Esophagus muscularis mucosa (tissue), 4 donors: ENCODE results near the gene GJC2. TPM values are rescaled to one million over a fixed set of nuclear protein-coding genes. Genes with fewer than 3 reads are reported as not detected.

Experiments used
- DNase-seq: peaks from one replicate; pipeline ENCODE4 v3.0.0-alpha.2; 2017; ENCODE audit errors: extremely low spot score
- H3K27ac ChIP-seq, 4 donors: fragments of 200-600 bp; sonication (generic); replicated peaks in 1 of 4; 1 replicate in 3 of 4; 2 replicates in 1 of 4; pipeline ENCODE4 v1.5.1; 2016 to 2019; ENCODE audit warnings: mild to moderate bottlenecking in 1 of 4
- H3K27me3 ChIP-seq, 4 donors: fragments of 200-600 bp; sonication (generic); one replicate each; pipeline versions ENCODE4 v1.5.1 to v1.6.0; 2016 to 2019
- H3K36me3 ChIP-seq, 4 donors: fragments of 200-600 bp; sonication (generic); one replicate each; pipeline ENCODE4 v1.5.1; 2016 to 2019
- H3K4me1 ChIP-seq, 4 donors: fragments of 200-600 bp; sonication (generic); one replicate each; pipeline ENCODE4 v1.5.1; 2016 to 2019
- H3K4me3 ChIP-seq, 4 donors: fragments of 200-600 bp; sonication (generic); 1 replicate in 2 of 4; 2 replicates in 2 of 4; pipeline ENCODE4 v1.5.1; 2016 to 2019; ENCODE audit warnings: mild to moderate bottlenecking in 4 of 4, moderate library complexity in 1 of 4
- H3K9me3 ChIP-seq, 4 donors: fragments of 200-600 bp; sonication (generic); 1 replicate in 3 of 4; 2 replicates in 1 of 4; pipeline ENCODE4 v1.5.1; 2016 to 2019
- EP300 ChIP-seq: sonication (generic); formaldehyde crosslinking; IDR thresholded peaks from one replicate; pipeline ENCODE4 v1.6.1; 2017; ENCODE audit warnings: antibody characterized with exemption
- POLR2A ChIP-seq: fragments of 450-650 bp; IDR thresholded peaks from one replicate; pipeline ENCODE4 v1.6.1; 2017; ENCODE audit warnings: antibody characterized with exemption, moderate library complexity, mild to moderate bottlenecking, low read depth
- POLR2AphosphoS5 ChIP-seq, 2 donors: sonication (generic); formaldehyde crosslinking; IDR thresholded peaks; one replicate each; pipeline ENCODE4 v1.6.1; 2017; ENCODE audit warnings: antibody characterized with exemption in 2 of 2
- WGBS: methylation state at CpG from one replicate; pipeline ENCODE4 v1.1.5; 2018; 5-methylcytosine and 5-hydroxymethylcytosine counted together
- intact Hi-C: fragments of 100-400 bp; cut with DNase I; formaldehyde crosslinking; loops from one replicate; pipeline ENCODE4 v1.15.1; 2023
- total RNA-seq, 4 donors: library from RNA; depleted of rRNA; stranded (reverse); fragments of >200 nt; gene quantifications; one replicate each; pipeline versions ENCODE4 v1.1.0 to v1.2.1, GENCODE V29; 2016
- TF ChIP-seq, protein P1 (sequence below), 3 experiments: fragments of 200-600 bp in 2 of 3; fragments of 450-650 bp in 1 of 3; sonication (generic) in 2 of 3; IDR thresholded peaks; one replicate each; pipeline ENCODE4 v1.5.1; 2017 to 2019; ENCODE audit warnings: antibody characterized with exemption in 3 of 3, mild to moderate bottlenecking in 2 of 3, moderate library complexity in 1 of 3

Gene GJC2
- total RNA-seq, 4 donors from 2014 or later = 6.0 to 11.3 (median 7.8) TPM

DNA sequence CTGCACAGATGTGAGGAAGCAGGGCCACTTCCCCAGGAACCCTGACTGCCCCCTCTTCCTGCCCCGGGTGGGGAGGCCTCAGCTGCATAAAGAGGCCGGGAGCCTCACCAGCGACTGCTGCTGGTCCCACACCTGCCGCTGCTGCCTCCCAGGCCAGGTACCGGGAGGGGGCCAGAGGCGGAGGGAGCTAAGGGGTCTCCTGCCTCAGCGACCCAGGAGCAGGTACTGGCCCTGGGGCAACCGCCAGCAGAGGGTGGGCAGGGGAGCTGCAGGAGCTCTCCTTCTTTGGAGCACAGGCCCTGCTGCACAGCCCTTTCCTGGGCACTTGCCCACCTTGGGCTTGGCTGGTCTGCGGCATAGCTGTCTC is 6.8 kb downstream of the GJC2 start:
- intact Hi-C loops = no loop called here
- H3K4me1 ChIP-seq = peaks cover 13 to 53% (median 37%) of the 10 kb centered on the region in 4 donors
- WGBS = 72% methylated on average over 7 of the region's 9 CpGs
- H3K27ac ChIP-seq = no peak overlapping the region
- TF ChIP-seq EP300 (no peak), POLR2A (no peak)
- no peak for DNase-seq
- H3K9me3 ChIP-seq = no peaks in the 10 kb centered on the region
- H3K36me3 ChIP-seq = peaks cover 0 to 7% (median 0%) of the 10 kb centered on the region in 4 donors
- peaks cover 0 to 1% (median 0%) of the 10 kb centered on the region in 4 donors for H3K27me3 ChIP-seq
- H3K4me3 ChIP-seq = no peak overlapping the region

DNA sequence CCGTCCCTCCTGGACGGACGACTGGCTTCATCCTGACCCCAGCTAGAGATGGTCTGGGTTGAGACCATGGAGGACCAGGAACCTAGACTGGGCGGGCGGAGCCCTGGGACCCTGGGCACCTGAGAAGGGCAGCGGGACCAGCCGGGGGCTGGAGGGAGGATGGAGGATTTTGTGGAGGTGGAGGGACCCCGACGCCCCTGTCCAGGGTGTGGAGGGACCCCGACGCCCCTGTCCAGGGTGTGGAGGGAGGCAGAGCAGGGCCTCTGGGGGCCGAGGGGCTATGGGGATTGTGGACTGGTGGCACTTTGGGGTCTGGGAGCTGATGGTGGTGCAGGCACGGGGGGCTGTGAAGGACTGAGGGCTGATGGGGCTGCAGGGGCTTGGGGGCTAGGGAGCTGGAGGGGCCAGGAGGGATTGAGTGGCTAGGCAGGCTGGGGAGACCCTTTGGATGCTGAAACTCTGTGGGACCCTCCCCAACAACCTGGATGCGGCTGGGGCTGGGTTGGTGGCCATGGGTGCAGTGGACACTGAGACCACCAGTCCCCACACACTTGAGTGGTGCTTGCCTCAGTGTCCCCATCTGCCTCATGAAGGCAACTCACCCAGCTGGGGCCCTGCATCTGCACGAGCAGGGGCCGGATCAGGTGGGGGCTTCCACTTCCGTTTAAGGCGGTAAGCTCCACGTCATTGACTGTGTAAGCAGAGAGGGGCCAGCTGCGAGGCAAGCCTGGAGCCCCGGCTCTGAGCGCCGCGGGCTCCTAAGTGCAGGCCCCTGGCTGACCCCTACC is 7.4 kb downstream of the GJC2 start:
- TF ChIP-seq POLR2AphosphoS5 (IDR thresholded peaks at IDR 0.05) (no peak), EP300 (no peak), POLR2A (no peak)
- TF ChIP-seq, protein P1, sequence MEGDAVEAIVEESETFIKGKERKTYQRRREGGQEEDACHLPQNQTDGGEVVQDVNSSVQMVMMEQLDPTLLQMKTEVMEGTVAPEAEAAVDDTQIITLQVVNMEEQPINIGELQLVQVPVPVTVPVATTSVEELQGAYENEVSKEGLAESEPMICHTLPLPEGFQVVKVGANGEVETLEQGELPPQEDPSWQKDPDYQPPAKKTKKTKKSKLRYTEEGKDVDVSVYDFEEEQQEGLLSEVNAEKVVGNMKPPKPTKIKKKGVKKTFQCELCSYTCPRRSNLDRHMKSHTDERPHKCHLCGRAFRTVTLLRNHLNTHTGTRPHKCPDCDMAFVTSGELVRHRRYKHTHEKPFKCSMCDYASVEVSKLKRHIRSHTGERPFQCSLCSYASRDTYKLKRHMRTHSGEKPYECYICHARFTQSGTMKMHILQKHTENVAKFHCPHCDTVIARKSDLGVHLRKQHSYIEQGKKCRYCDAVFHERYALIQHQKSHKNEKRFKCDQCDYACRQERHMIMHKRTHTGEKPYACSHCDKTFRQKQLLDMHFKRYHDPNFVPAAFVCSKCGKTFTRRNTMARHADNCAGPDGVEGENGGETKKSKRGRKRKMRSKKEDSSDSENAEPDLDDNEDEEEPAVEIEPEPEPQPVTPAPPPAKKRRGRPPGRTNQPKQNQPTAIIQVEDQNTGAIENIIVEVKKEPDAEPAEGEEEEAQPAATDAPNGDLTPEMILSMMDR (IDR thresholded peaks at IDR 0.05) = no peak
- Histone ChIP-seq H3K4me3 (no peak overlapping the region), H3K4me1 (peaks cover 13 to 52% (median 37%) of the 10 kb centered on the region in 4 donors), H3K27me3 (peaks cover 0 to 8% (median under 1%) of the 10 kb centered on the region in 4 donors), H3K9me3 (no peaks in the 10 kb centered on the region), H3K36me3 (peaks cover 0 to 7% (median 0%) of the 10 kb centered on the region in 4 donors), H3K27ac (no peak overlapping the region)
- no peak for DNase-seq
- intact Hi-C loops = no loop called here
- 91% methylated on average over 10 of the region's 24 CpGs for whole genome bisulfite sequencing

- no peak for TF ChIP-seq POLR2AphosphoS5 (IDR thresholded peaks at IDR 0.05)
- TF ChIP-seq POLR2A = no peak
- TF ChIP-seq, protein P1 (IDR thresholded peaks at IDR 0.05) = no peak
- TF ChIP-seq EP300 = no peak
- no peak for DNase-seq
- 56% methylated on average over 23 of the region's 43 CpGs for WGBS
- peaks cover 18 to 52% (median 38%) of the 10 kb centered on the region in 4 donors for H3K4me1 ChIP-seq
- peaks cover 0 to 13% (median 3%) of the 10 kb centered on the region in 4 donors for H3K27me3 ChIP-seq
- H3K36me3 ChIP-seq = peaks cover 0 to 7% (median 0%) of the 10 kb centered on the region in 4 donors
- H3K4me3 ChIP-seq = no peak overlapping the region
- H3K9me3 ChIP-seq = no peaks in the 10 kb centered on the region
- intact Hi-C loops = no loop called here
- no peak overlapping the region for H3K27ac ChIP-seq
Observed at GRCh38 chr1:228157729-228158126, 8.0 kb downstream of the GJC2 start.

- Histone ChIP-seq H3K9me3 (no peaks in the 10 kb centered on the region), H3K4me3 (no peak overlapping the region), H3K4me1 (peaks cover 24 to 56% (median 43%) of the 10 kb centered on the region in 4 donors), H3K27ac (no peak overlapping the region), H3K27me3 (peaks cover 0 to 19% (median 5%) of the 10 kb centered on the region in 4 donors), H3K36me3 (peaks cover 0 to 7% (median 0%) of the 10 kb centered on the region in 4 donors)
- TF ChIP-seq, protein P1 (IDR thresholded peaks at IDR 0.05) = no peak
- TF ChIP-seq EP300 (no peak), POLR2A (no peak), POLR2AphosphoS5 (IDR thresholded peaks at IDR 0.05) (no peak)
- WGBS = 64% methylated on average over 37 of the region's 98 CpGs
- no peak for DNase-seq
- intact Hi-C loops = no loop called here
Observed at GRCh38 chr1:228158151-228159007, 8.6 kb downstream of the GJC2 start.
